ENCODE data around the gene TMUB2.
A peak's percentile ranks its signal among the peaks of the same experiment; 100 is the strongest.
"Not testable (repeated sequence)": the region's sequence is repeated elsewhere in the genome, so short reads cannot be mapped to it uniquely, and the experiment has no call there.

Gene TMUB2

DNA sequence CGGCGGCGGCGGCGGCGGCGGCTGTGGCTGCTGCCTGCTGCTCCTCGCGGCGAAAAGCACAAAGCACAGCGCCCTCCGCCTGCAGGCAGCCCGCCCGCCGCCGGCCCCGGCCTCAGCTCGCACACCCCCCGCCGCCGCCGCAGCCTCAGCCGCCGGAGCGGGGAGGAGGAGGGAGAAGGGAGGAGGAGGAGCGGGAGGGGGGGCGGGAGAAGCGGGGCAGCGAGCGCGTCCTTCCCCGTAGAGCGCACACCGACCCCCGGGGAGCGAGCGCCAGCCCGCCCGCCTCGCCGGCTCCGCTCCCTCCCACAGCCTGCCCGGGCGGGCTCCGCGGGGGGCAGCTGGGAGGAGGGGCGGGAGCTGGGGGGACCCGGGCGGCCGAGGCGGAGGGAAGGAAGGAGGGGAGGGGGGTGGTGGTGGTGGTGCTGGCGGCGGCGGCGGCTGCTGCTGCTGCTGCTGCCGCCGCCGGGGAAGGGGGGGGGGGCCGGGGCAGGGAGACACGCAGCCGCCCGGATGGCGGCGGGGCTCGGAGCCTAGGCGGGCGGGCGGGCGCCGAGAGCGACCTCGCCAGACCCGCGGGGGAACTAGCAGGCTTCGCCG lies 32.9 kb downstream of the TMUB2 start, which contains the start of gene UBTF:
Gene UBTF, minus strand, starts transcription at position 60 of the 597 bp plus-strand sequence. CDS start 1,446 bp downstream, outside the sequence.
- DNase-seq (ENCODE audit: low read depth): peak; percentile 59

DNA sequence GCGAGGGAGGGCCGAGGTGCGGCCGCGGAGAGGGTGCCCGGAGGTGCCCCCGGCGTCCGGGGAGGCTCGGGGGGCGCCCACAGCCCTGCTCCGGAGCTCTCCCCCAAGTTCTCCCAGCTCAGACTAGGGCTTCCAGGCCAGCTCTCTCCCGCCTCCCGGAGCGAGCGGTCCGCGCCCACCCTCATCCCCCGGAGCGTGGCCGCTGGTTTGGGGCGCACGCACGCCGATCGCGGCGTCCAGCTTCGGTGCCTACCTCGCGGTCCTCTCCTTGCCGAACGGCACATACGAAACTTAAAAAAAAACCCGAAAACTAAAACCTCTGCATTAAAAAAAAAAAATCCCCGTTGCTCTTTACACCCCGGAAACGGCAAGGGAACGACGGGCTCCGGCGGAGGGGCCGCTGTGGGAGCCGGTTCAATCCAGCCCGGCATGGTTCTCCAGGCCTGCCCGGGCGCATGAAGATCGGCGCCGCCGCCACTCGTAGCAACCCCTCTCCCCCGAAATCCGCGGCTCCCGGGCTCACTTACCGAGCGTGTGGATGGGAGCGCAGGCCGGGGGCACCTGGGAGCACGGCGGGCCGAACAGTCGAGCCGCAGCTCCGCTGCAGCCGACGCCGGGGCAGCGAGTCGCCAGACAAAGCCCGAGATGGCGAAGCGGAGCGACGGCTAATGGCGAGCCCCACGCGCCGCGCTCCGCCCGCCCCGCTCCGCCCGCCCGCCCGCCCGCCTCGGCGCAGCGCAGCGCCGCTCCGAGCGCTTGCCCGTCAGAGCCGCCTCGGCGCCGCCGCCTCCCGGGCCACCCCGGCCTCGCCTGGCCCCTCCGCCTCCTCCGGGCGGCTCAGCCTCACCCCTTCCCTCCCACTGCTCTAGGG lies 33.7 kb downstream of the TMUB2 start:
- DNase-seq (ENCODE audit: low read depth): no peak

DNA sequence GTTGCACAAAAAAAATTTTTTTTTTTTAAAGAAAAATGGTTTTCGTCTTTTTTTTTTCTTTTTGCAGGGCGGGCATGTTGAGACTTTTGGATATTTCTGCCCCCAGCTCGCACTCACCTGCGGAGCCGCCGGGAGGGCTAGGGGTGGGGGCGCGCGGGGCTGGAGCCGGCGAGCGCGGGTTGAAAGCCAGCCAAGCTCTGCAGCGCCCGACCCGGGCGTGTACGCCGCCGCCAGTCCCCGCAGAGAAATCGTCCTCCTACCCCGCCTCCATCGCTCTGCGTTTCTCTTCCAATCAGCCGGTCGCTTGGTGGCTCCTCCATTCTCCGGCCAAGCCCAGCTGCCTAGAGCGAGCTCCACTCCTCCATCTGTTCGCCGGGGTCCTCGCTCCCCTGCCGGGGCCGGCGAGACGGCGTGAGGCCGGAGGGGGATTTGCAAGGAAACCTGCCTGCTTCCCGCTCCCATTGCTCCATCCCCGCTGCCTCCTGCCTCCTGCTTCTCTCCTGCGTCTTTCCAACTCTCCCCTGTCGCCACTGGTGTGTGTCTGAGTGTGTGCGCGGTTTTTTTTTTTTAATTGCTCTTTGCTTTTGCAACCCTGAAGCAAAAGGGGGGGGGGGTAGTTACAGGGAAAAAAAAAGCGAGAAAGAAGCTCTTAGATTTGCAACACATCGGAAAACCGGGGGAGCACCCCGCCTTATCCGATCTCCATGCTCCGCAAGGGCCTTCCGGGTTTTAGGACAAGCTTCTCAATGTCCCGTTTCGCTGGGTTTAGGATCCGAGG lies 34.5 kb downstream of the TMUB2 start:
- DNase-seq (ENCODE audit: low read depth): peak; percentile 59

DNA sequence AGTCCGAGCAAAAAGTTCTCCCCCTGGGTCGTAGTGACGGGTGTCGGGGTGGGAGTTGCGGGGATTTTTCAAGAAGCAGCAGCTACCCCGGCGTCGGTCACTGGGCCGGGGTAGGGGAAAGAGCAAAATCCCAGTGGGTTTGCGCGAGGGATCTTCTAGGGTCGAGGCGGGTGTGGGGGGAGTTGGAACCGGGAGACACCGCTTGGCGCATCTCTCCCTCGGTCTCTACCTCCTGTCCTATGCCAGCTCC lies 35.0 kb downstream of the TMUB2 start:
- no peak for DNase-seq (ENCODE audit: low read depth)

DNA sequence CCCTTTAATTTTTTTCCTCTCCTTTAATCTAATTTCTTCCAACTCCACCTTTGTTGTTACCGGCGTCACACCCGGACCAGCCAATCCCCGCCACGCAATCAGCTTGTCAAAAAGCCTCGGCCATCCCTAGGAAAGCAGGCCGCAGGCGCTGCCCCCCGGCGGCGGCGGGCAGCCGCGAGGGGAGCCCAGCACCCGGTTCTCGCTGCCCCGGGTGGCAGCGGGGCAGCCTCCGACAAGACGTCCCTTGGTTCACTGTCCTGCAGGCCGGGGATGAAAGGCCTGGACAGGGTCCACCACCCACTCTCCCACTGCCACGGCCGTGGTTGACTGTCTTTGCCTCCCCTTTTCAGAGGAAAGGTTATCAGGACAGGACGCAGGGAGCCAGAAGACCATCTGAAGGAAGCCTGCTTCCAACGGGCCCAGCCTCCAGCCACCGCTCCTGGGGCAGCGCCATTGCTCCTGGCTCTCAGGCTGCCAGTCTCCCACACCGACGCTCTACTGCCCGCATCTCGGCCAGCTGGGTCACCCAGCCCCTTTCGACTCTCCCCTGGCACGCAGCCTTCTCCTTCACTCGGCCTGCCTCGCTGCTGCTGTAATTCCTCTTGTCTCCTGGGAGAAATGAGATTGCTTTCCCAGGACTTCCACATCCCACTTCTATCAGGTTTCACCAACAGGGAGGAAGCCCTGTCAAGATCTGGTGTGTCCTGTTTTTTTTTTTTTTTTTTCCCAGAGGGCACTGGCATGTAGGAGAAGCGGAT lies 35.5 kb downstream of the TMUB2 start:
- no peak for DNase-seq (ENCODE audit: low read depth)

- no peak for DNase-seq (ENCODE audit: low read depth)
Measured at GRCh38 chr17:44223541-44224071, 36.8 kb downstream of the TMUB2 start.

GRCh38 chr17:44229090-44229489 lies 42.3 kb downstream of the TMUB2 start:
- no peak for DNase-seq (ENCODE audit: low read depth)

DNA sequence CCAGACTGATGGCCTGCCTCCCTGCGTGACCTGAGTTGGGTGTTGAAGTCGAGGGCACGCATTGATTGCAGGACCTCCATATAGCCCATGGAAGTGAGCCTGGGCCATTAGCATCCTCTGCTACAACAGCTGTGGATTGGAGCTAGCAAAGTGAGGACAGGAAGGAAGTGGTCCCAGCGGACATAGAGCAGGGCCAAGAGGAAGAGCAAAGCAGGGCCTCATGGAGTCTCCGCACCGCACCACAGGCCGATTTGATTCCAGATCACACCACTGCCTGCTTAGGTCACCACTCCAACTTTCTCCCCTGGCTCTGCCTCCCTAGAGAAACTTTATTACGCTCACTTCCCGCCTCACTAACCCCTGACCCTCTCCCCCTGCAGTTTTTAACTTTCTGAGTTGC lies 43.4 kb downstream of the TMUB2 start:
- DNase-seq (ENCODE audit: low read depth): no peak

DNA sequence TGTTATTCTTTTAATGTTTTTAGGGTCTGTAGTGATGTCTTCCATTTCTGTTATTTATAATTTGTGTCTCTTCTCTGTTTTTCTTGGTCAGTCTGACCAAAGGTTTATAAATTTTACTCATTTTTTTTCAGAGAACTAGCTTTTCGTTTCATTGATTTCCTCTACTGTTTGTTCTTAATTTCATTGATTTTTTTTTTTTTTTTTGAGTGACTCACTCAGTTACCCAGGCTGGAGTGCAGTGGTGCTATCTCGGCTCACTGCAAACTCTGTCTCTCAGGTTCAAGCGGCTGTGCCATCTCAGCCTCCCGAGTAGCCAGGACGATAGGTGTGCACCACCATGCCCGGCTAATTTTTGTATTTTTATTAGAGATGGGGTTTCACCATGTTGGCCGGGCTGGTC lies 45.3 kb downstream of the TMUB2 start:
- DNase-seq (ENCODE audit: low read depth): no peak

DNA sequence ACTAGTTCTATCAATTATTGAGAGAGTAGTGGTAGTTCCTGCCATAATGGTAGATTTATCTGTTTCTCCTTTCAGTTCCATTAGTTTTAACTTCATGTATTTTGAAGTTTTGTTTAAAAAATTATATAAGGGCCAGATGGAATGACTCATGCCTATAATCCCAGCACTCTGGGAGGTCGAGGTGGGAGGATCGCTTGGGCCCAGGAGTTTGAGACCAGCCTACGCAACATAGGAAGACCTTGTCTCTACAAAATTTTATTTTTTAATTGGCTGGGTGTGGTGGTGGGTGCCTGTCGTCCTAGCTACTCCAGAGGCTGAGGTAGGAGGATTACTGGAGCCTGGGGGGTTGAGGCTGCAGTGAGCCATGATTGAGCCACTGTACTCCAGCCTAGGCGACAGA lies 46.8 kb downstream of the TMUB2 start:
- no peak for DNase-seq (ENCODE audit: low read depth)

DNA sequence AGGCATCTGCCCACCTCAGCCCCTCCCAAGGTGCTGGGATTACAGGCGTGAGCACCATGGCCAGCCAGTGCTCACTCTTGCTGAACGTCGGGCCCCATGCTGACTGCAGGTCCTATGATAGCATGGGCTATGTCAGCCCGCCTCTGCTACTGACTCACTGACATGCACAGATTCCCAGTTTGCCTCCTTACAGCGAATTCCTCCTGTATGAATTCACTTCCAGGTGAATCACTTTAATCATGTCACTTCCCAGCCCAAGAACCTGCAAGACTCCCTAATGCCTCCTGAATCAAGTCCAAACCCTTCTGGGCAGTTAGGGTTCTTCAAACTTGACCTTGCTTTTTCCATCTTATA lies 48.8 kb downstream of the TMUB2 start:
- DNase-seq (ENCODE audit: low read depth): no peak

- DNase-seq (ENCODE audit: low read depth): no peak
Measured at GRCh38 chr17:44236444-44236991, 49.7 kb downstream of the TMUB2 start.

DNA sequence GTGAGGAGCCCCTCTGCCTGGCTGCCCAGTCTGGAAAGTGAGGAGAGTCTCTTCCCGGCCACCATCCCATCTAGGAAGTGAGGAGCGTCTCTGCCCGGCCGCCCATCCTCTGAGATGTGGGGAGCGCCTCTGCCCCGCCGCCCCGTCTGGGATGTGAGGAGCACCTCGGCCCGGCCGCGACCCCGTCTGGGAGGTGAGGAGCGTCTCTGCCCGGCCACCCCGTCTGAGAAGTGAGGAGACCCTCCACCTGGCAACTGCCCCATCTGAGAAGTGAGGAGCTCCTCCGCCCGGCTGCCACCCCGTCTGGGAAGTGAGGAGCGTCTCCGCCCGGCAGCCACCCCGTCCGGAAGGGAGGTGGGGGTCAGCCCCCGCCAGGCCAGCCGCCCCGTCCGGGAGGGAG lies 51.1 kb downstream of the TMUB2 start:
- not testable (repeated sequence) for DNase-seq (ENCODE audit: low read depth)

- DNase-seq (ENCODE audit: low read depth): no peak
Measured at GRCh38 chr17:44241106-44241624, 54.4 kb downstream of the TMUB2 start.

Measured in activated T-cell treated with anti-CD3 and anti-CD28 coated beads for 48 hours (primary cell).